SHP77 treated with DMSO at 0.1 percent for 48 hours (cell line): ENCODE data around the gene MRPL36.
"Not testable (repeated sequence)": the region's sequence is repeated elsewhere in the genome, so short reads cannot be mapped to it uniquely, and the experiment has no call there.

ENCODE experiments used
- DNase-seq: peaks from one replicate; lab custom pipeline; 2025; lab: John Stamatoyannopoulos, UW

The MRPL36 gene

GRCh38 chr5:1799602-1800471, at the start of gene MRPL36:
Gene MRPL36 (minus strand): TSS chr5:1799837. CDS start chr5:1798935, 902 bp downstream.
- DNase-seq, result peak; percentile 88

GRCh38 chr5:1847611-1848010, 48.0 kb upstream of the MRPL36 start:
- no peak for DNase-seq

DNA sequence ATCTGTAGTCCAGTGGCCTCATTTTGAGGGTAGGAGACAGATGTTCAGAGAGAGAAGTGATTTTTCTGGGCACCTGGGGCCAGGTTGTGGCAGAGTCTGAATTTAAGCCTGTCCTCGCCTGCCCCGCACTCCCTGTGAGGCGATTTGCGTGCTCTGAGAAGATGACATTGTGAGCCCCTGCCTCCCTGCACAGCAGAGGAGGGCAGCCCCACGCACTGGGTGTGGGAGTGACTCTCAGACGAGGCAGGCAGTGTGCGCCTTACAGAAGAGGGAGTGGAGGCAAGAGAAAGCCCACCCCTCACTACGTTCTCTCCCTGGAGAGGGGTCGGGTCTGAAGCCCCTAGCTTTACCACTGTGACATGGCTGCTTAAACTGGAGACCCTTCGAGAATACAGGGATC, 47.4 kb upstream of the MRPL36 start:
- no peak for DNase-seq

- no peak for DNase-seq
Observed at GRCh38 chr5:1846583-1846982, 46.9 kb upstream of the MRPL36 start.

- DNase-seq, result no peak
Observed at GRCh38 chr5:1845696-1846095, 46.1 kb upstream of the MRPL36 start.

DNA sequence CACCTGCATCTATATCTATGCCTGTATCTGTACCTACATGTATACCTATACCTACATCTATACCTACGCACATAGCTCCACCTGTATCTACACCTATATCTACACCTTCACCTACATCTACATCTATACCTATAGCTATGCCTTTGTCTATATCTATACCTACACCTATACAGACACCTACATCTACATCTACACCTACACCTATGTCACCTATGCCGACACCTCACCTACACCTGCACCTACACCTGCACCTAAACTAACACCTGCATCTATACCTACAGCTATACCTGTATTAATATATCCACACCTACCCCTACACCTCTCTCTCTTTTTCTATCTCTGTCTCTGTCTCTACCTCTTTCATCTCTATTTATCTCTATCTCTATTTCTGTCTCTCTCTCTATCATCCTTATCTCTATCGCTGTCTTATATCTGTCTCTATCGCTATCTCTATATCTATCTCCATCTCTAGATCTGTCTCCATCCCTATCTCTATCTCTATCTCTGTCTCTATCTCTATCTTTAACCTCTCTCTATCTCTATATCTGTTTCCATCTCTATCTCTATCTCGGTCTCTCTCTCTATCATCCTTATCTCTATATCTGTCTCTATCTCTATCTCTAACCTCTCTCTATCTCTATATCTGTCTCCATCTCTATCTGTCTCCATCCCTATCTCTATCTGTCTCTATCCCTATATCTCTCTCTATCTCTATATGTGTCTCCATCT, 45.2 kb upstream of the MRPL36 start:
- no peak for DNase-seq

- DNase-seq, result not testable (repeated sequence)
Observed at GRCh38 chr5:1843761-1844160, 44.1 kb upstream of the MRPL36 start.

DNA sequence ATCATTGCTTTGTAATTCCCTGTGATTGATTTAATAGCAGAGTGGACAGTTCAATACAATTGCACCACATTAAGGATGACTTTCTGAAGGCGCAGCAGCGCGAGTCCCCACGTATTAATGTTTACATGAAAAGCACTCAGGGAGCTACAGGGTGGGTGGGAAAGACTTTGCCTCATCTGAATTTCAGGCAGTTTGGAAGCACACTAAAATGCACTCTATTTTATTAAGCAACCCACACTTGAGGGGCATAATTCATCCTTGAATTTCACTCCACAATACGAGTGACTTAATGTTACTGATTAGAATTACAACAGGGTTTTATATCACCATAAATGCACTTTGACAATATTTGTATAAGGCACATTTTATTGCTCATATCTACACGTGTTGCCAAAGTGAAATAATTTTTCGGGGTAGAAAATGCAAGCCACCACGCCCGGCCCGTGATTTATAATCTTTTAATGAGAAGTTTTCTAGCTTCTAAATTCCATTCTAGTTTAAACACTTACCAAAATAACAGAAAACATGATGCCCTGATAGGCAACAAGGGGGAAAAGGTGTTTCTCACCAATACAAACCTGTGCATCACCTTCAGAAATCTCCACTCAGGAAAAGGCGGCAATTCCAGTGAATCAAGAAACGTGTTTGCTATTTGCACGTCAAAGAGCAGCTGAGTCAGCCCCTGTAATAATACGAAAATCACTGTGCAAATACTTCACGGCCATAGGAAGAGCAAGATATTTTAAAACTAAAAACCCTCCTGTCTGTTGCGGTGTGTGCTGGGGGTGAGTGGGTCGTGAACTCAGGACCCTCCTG, 42.6 kb upstream of the MRPL36 start:
- DNase-seq, result no peak

- DNase-seq, result no peak
Observed at GRCh38 chr5:1840741-1841521, 41.3 kb upstream of the MRPL36 start.

- no peak for DNase-seq
Observed at GRCh38 chr5:1840071-1840547, 40.5 kb upstream of the MRPL36 start.

DNA sequence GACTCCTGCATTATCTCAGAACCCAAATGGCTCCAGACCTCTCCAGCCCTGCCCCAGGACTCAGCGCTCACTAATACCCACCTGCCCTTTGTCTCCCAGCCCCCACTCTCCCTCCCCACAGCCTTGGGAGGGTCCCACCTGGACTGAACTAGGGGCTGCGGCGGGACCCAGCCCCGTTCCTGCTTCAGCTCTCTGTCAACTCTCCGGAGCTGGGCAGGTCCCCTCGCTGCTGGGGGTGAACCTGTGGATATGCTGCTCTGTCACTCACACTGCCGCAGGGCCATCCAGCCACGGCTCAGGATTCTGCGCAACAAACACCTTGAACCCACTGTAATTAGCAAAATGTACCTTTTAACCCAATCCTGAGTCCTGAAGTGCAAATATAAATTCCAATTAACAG, 38.4 kb upstream of the MRPL36 start:
- no peak for DNase-seq

DNA sequence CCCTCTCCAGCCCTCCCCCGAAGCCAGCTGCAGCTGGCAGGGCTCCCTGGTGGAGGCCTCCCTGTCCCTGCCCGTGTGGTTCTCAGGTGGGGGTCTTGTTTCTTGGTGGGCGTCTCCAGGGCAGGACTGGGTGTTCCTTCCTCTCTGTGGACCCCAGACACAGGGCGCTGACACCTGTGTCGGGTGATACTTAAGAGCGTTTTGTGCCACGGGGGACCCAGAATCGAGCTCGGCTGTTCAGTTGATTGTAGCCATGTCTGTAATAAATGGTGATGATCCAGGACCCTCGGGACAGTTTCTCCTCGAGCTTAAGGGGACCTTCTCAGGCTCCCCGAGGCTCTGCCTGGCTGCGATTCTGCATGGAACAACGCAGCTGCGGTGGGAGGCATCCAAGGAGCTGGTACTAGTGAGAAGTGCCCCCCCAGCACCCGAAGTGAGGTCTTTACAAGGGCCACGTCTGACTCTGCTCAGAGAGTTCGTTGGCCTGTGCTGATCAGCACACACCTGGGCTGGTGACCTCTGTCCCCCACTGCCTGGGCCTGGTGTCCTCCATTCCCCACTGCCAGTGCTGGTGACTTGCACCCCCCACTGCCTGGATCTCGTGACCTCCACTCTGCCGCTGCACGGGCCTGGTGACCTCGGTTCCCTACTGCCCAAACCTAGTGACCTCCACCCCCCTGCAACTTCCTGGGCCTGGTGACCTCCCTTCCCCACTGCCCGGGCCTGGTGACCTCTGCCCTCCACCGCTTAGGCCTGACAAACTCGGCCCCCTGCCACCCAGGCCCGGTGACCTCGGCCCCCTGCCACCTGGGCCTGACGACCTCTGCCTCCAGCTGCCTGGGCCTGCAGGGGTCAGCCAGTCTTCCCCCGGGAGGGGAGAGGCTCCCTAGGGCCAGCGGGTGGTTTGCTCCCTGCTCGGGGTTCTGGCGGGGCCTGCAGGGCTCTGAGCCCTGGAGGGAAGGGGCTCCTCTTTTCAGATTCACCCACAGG, 37.5 kb upstream of the MRPL36 start:
- no peak for DNase-seq

DNA sequence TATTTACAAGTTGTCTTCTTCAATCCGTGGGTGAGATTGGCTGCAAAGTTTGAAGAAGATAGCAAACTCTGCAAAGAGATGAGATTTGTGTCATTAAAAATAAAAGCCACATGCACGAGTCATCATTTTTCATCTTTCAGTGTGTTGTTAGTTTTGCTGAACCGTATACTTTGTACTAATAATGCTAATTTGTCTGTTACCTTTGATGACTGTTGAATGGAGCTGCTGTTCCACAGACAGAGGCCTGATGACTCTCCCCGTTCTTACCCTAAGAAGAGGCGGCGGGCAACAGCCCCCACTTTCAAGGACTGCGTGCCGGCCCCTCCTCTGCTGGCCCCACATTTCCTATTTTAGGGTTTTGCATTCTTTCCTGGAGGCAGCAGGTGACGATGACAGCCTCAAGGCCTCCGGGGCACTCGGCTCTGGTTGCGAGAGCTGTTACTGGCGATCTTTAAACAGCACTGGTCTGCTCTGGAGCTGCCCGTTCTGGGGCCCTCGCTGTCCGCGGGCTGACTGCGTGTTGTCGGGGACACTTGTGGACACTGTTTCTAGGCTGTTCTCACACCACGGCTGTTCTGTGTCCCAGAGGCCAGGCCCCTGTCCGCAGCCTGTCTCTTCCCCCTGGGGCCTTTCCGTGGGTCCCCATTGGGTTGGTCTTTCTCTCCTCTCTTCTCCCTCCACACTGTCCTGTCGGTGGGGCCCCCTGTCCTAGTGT, 36.7 kb upstream of the MRPL36 start:
- no peak for DNase-seq

DNA sequence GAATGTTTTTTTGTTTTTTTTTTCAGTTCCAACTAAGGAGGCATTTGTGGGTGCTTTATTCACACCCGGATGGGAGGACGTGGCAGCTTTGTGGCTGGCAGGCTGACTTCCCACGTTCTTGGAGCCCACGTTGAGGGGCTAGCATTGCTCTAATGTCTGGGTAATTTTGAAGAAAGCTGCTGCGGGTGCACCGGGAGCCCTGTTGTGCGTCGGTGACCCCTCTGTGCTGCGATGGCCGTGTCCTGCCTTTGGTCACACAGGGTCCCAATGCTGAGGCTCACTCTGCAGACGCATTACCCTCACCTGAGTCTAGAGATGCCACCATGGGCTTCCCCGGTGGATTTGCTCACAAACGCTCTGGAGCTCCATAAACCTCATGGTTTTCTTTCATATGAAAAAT, 35.8 kb upstream of the MRPL36 start:
- DNase-seq, result no peak

DNA sequence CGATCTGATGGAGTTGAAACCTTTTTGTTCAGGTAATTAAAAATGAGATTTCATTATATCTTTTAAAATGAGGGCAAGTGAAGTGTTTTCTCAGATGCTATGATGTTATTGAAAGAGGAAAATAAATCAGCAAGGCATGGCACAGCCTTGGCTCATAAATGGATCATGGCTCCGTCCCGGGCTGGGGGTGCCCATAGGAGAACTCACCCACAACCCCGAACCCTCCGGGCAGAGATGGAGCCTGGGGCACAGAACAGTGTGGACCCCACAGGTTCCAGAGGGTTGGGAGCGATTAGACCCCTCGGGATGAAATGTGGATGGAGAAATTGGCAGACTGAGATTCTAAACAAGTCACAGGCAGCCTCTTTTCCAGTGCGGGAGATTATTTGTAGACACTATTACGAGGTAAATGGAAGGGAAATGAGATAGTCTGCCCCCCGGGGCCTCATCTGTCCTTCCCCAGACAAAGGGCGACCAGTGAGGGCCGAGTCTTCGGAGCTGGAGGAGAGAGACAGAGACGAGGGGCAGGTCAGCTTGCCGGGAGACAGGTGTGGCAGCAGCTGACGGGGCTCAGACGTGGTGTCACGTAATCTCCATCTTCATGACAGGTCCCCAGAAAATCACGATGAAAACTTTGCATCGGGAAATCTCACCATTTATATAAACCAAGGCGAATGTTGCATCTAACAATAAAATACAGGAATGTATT, 35.2 kb upstream of the MRPL36 start:
- DNase-seq, result no peak

GRCh38 chr5:1834022-1834551, 34.5 kb upstream of the MRPL36 start:
- no peak for DNase-seq

GRCh38 chr5:1833264-1834021, 33.8 kb upstream of the MRPL36 start:
- DNase-seq, result no peak
